SK-N-MC (cell line): ENCODE measurements around the gene SKP1.

Experiments used
- EZH2 ChIP-seq: fragments of 200-600 bp; sonication (generic); IDR thresholded peaks from one replicate; pipeline ENCODE4 v1.6.1; 2017; ENCODE audit warnings: antibody characterized with exemption
- POLR2AphosphoS5 ChIP-seq: IDR thresholded peaks from 2 replicates; pipeline ENCODE4 v1.6.1; 2012; ENCODE audit warnings: mild to moderate bottlenecking, low read depth, low read length, borderline replicate concordance

DNA sequence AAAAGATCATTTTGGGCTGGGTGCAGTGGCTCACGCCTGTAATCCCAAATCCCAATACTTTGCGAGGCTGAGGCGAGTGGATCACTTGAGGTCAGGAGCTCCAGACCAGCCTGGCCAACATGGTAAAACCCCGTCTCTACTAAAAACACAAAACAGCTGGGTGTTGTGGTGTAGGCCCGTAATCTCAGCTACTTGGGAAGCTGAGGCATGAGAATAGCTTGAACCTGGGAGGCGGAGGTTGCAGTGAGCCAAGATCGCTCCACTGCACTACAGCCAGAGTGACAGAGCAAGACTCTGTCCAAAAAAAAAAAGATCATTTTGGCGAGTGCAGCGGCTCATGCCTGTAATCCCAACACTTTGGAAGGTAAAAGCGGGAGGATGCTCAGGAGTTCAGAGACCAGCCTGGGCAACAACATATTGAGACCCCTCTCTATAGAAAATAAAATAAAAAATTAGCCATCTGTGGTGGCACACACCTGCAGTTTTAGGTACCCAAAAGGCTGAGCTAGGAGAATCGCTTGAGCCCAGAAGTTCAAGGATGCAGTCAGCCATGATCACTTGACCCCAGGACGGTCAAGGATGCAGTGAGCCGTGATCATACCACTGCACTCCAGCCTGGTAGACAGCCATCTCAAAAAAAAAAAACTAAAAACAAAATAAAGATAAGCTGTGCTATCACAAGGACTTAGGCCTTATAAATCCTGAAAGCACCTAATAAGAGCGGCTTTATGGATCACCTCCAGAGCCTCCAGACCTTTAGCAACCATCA is 32.9 kb upstream of the SKP1 start:
- TF ChIP-seq EZH2: no peak
- TF ChIP-seq POLR2AphosphoS5: no peak
